GM23338 (cell line): ENCODE results near the gene ABI2.

Experiments used
- CREB1 ChIP-seq: fragments of 250-450 bp; sonication (Bioruptor Pico); IDR thresholded peaks from 2 replicates; pipeline ENCODE4 v1.5.0; 2020; ENCODE audit warnings: low read depth, mild to moderate bottlenecking, moderate library complexity
- EZH2 ChIP-seq: fragments of 200-600 bp; sonication (generic); IDR thresholded peaks from one replicate; pipeline ENCODE4 v1.8.0; 2017; ENCODE audit warnings: antibody characterized with exemption, mild to moderate bottlenecking, low read depth; ENCODE audit not compliant: unreplicated experiment
- NANOG ChIP-seq: IDR thresholded peaks from 2 replicates; pipeline ENCODE4 v1.6.1; 2016; ENCODE audit warnings: antibody characterized with exemption, borderline replicate concordance
- POLR2AphosphoS5 ChIP-seq: IDR thresholded peaks from 2 replicates; pipeline ENCODE4 v1.6.1; 2016; ENCODE audit warnings: antibody characterized with exemption, low read depth
- TF ChIP-seq, protein P1 (sequence below), 2 experiments: fragments of 200-600 bp in 1 of 2; sonication (generic) in 1 of 2; conservative IDR thresholded peaks; 2 replicates each; pipeline versions ENCODE4 v1.5.1 to v1.6.1; 2016 to 2017; ENCODE audit warnings: antibody characterized with exemption in 2 of 2, low read depth in 2 of 2, mild to moderate bottlenecking in 2 of 2, moderate library complexity in 1 of 2
- TF ChIP-seq, protein P2 (sequence below): IDR thresholded peaks from one replicate; pipeline ENCODE4 v1.6.1; 2018; ENCODE audit warnings: antibody characterized with exemption; ENCODE audit not compliant: unreplicated experiment

DNA sequence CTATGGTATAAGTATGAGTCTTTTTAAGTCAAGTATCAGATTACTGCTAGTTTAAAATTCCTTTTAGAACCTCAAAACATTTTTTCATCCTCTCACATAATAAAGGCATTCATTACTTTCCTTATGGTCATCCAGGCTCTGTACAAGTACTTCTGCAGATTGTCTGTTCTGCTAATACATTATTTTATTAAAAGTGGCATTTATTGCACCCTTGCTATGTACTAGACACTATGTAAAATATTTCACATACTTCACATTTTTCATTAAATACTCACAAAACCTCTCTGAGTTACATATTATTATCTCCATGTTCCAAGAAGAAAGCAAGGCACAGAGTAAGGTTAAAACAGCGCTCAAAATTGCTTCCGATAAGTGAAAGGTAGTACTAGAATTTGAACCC lies 122.8 kb downstream of the ABI2 start:
- TF ChIP-seq, protein P1, sequence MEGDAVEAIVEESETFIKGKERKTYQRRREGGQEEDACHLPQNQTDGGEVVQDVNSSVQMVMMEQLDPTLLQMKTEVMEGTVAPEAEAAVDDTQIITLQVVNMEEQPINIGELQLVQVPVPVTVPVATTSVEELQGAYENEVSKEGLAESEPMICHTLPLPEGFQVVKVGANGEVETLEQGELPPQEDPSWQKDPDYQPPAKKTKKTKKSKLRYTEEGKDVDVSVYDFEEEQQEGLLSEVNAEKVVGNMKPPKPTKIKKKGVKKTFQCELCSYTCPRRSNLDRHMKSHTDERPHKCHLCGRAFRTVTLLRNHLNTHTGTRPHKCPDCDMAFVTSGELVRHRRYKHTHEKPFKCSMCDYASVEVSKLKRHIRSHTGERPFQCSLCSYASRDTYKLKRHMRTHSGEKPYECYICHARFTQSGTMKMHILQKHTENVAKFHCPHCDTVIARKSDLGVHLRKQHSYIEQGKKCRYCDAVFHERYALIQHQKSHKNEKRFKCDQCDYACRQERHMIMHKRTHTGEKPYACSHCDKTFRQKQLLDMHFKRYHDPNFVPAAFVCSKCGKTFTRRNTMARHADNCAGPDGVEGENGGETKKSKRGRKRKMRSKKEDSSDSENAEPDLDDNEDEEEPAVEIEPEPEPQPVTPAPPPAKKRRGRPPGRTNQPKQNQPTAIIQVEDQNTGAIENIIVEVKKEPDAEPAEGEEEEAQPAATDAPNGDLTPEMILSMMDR (conservative IDR thresholded peaks at IDR 0.05; ENCODE audit: low read depth in 2 of 2), result no peak
- TF ChIP-seq NANOG (no peak), POLR2AphosphoS5 (no peak), EZH2 (no peak), CREB1 (CRISPR knock-in tag) (no peak)
- TF ChIP-seq, protein P2, sequence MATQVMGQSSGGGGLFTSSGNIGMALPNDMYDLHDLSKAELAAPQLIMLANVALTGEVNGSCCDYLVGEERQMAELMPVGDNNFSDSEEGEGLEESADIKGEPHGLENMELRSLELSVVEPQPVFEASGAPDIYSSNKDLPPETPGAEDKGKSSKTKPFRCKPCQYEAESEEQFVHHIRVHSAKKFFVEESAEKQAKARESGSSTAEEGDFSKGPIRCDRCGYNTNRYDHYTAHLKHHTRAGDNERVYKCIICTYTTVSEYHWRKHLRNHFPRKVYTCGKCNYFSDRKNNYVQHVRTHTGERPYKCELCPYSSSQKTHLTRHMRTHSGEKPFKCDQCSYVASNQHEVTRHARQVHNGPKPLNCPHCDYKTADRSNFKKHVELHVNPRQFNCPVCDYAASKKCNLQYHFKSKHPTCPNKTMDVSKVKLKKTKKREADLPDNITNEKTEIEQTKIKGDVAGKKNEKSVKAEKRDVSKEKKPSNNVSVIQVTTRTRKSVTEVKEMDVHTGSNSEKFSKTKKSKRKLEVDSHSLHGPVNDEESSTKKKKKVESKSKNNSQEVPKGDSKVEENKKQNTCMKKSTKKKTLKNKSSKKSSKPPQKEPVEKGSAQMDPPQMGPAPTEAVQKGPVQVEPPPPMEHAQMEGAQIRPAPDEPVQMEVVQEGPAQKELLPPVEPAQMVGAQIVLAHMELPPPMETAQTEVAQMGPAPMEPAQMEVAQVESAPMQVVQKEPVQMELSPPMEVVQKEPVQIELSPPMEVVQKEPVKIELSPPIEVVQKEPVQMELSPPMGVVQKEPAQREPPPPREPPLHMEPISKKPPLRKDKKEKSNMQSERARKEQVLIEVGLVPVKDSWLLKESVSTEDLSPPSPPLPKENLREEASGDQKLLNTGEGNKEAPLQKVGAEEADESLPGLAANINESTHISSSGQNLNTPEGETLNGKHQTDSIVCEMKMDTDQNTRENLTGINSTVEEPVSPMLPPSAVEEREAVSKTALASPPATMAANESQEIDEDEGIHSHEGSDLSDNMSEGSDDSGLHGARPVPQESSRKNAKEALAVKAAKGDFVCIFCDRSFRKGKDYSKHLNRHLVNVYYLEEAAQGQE, result no peak
